ENCODE results near the gene EIF2B2. TPM values are rescaled to one million over a fixed set of nuclear protein-coding genes. Genes with fewer than 3 reads are reported as not detected.
A peak's percentile ranks its signal among the peaks of the same experiment; 100 is the strongest.

EIF2B2 gene
- total and polyA plus RNA-seq, 9 of the 15 experiments (the other 6 are each of a cell fraction or from before 2014, with no cell fraction given), result 10.6 to 94.1 (median 38.9) TPM

GRCh38 chr14:74961238-74961911, 41.3 kb upstream of the EIF2B2 start:
- in situ Hi-C loops (cut with MboI), result no loop called here

GRCh38 chr14:74962046-74962445, 40.7 kb upstream of the EIF2B2 start:
- Histone ChIP-seq H3K36me3 (ENCODE audit: control insufficient read depth, insufficient read depth, low read length) (no peaks in the 10 kb centered on the region), H3K4me2 (ENCODE audit: insufficient read depth, low read length) (no peak overlapping the region), H3K4me1 (replicated peaks in 1 of 2; ENCODE audit: control insufficient read depth in 2 of 2, insufficient read depth in 2 of 2, low read length in 2 of 2) (peaks cover 8 to 9% of the 10 kb centered on the region in 2 experiments; a peak in 3 of 5 replicates), H2AFZ (ENCODE audit: low read depth, low read length) (no peak overlapping the region; the same call in 1 of the 2 replicates), H3K4me3 (no peak overlapping the region), H4K20me1 (replicated peaks; ENCODE audit: control insufficient read depth, insufficient read depth, low read length) (no peaks in the 10 kb centered on the region), H3K9me3 (replicated peaks; ENCODE audit: control insufficient read depth, insufficient read depth, low read depth, low read length) (no peaks in the 10 kb centered on the region), H3K9me1 (ENCODE audit: control insufficient read depth, insufficient read depth, low read length) (no peaks in the 10 kb centered on the region), H3K27me3 (ENCODE audit: control insufficient read depth in 2 of 2, insufficient read depth in 2 of 2, low read length in 2 of 2) (no peaks in the 10 kb centered on the region), H3K9ac (ENCODE audit: insufficient read depth in 1 of 2, low read depth in 2 of 2, low read length in 2 of 2) (no peak overlapping the region), H3K79me2 (ENCODE audit: control insufficient read depth, insufficient read depth, low read length) (no peaks in the 10 kb centered on the region), H3K27ac (ENCODE audit: extremely low read depth, low read depth, low read length) (no peak overlapping the region)
- DNase-seq (ENCODE audit: extremely low read depth in 1 of 4, low spot score in 3 of 4) (no peak), ATAC-seq (no peak), FAIRE-seq (no peak)
- intact Hi-C loops (cut with micrococcal nuclease), result no loop called here
- no TSS peak for BruUV-seq (replicated peaks)
- ChIA-PET CTCF (ENCODE audit: low intra/inter-chr PET ratio) (no interaction called here), POLR2A (interaction anchor here (0.6 to 1.9 kb wide), 2 partner anchors 8 to 17 kb away, joined by 3 to 5 read pairs; no protein-coding TSS in a partner anchor)
- in situ Hi-C loops (cut with MboI), result no loop called here
- 23% methylated on average over 6 of the region's 11 CpGs for WGBS (ENCODE audit: insufficient coverage, low coverage, missing lambda C conversion rate)
- TF ChIP-seq ZNF449 (CRISPR knock-in tag; IDR thresholded peaks at IDR 0.05) (no peak), MYNN (IDR thresholded peaks at IDR 0.05) (no peak), MYNN (CRISPR knock-in tag; IDR thresholded peaks at IDR 0.05) (no peak), PHF8 (IDR thresholded peaks at IDR 0.05; ENCODE audit: borderline replicate concordance, low read length) (no peak), MEF2A (IDR thresholded peaks at IDR 0.05; ENCODE audit: control insufficient read depth, low read depth, low read length) (no peak), ZBED1 (IDR thresholded peaks at IDR 0.05) (no peak), PYGO2 (tag; IDR thresholded peaks at IDR 0.05) (no peak), ADNP (tag; IDR thresholded peaks at IDR 0.05) (no peak), ZC3H8 (IDR thresholded peaks at IDR 0.05) (no peak), ELK1 (CRISPR knock-in tag; IDR thresholded peaks at IDR 0.05) (no peak), CSDE1 (IDR thresholded peaks at IDR 0.05) (no peak), DMBX1 (CRISPR knock-in tag; IDR thresholded peaks at IDR 0.05; ENCODE audit: borderline replicate concordance) (no peak), SETDB1 (IDR thresholded peaks at IDR 0.05; ENCODE audit: low read length) (no peak), SIN3B (IDR thresholded peaks at IDR 0.05; ENCODE audit: low read depth) (no peak)

More at GRCh38 chr14:74961238-74961911, 41.3 kb upstream of the EIF2B2 start:
- H3K9me1 ChIP-seq (ENCODE audit: control insufficient read depth, insufficient read depth, low read length), result no peaks in the 10 kb centered on the region
- H3K4me2 ChIP-seq (ENCODE audit: insufficient read depth, low read length), result no peak overlapping the region
- DNase-seq (ENCODE audit: extremely low read depth in 1 of 4, low spot score in 3 of 4) (no peak), FAIRE-seq (no peak), ATAC-seq (no peak)
- H3K27me3 ChIP-seq (ENCODE audit: control insufficient read depth in 2 of 2, insufficient read depth in 2 of 2, low read length in 2 of 2), result no peaks in the 10 kb centered on the region
- intact Hi-C loops (cut with micrococcal nuclease), result no loop called here
- H3K4me1 ChIP-seq (replicated peaks in 1 of 2; ENCODE audit: control insufficient read depth in 2 of 2, insufficient read depth in 2 of 2, low read length in 2 of 2), result peaks cover 4 to 13% of the 10 kb centered on the region in 2 experiments; a peak in 3 of 5 replicates
- 37% methylated on average over 3 of the region's 5 CpGs for WGBS (ENCODE audit: insufficient coverage, low coverage, missing lambda C conversion rate)
- POLR2A ChIA-PET, result interaction anchor here (0.6 kb wide), 1 partner anchor 18 kb away, joined by 3 read pairs; no protein-coding TSS in a partner anchor
- H3K27ac ChIP-seq (ENCODE audit: extremely low read depth, low read depth, low read length), result no peak overlapping the region
- no TSS peak for BruUV-seq (replicated peaks)
- no peaks in the 10 kb centered on the region for H3K9me3 ChIP-seq (replicated peaks; ENCODE audit: control insufficient read depth, insufficient read depth, low read depth, low read length)
- CTCF ChIA-PET (ENCODE audit: low intra/inter-chr PET ratio), result no interaction called here
- H4K20me1 ChIP-seq (replicated peaks; ENCODE audit: control insufficient read depth, insufficient read depth, low read length), result no peaks in the 10 kb centered on the region
- no peak overlapping the region for H3K4me3 ChIP-seq
- peak; percentile 62 for TF ChIP-seq ZNF121 (CRISPR knock-in tag; conservative IDR thresholded peaks at IDR 0.05)
- no peak for TF ChIP-seq FOS (IDR thresholded peaks at IDR 0.05; ENCODE audit: extremely low read depth, insufficient read length)
- H3K9ac ChIP-seq (ENCODE audit: insufficient read depth in 1 of 2, low read depth in 2 of 2, low read length in 2 of 2), result no peak overlapping the region
- no peak overlapping the region for H2AFZ ChIP-seq (ENCODE audit: low read depth, low read length)
- H3K79me2 ChIP-seq (ENCODE audit: control insufficient read depth, insufficient read depth, low read length), result no peaks in the 10 kb centered on the region
- H3K36me3 ChIP-seq (ENCODE audit: control insufficient read depth, insufficient read depth, low read length), result no peaks in the 10 kb centered on the region
